GM18498 (cell line): Measurements from ENCODE around the gene PTP4A2.
A peak's percentile ranks its signal among the peaks of the same experiment; 100 is the strongest.
"Not testable (repeated sequence)": the region's sequence is repeated elsewhere in the genome, so short reads cannot be mapped to it uniquely, and the experiment has no call there.

Experiments
- ATAC-seq: cut with Tn5 transposase; IDR thresholded peaks from one replicate; pipeline ENCODE4 v1.9.1; 2021; ENCODE audit warnings: mild to moderate bottlenecking, moderate library complexity; ENCODE audit not compliant: unreplicated experiment

PTP4A2 gene

GRCh38 chr1:31951276-31951675 lies 13.1 kb upstream of the PTP4A2 start:
- ATAC-seq = no peak

GRCh38 chr1:31949862-31950261 lies 11.7 kb upstream of the PTP4A2 start:
- ATAC-seq = no peak

GRCh38 chr1:31945677-31946076 lies 7.5 kb upstream of the PTP4A2 start:
- ATAC-seq = not testable (repeated sequence)

- ATAC-seq = peak; percentile 79
Measured at GRCh38 chr1:31944205-31945089, 6.3 kb upstream of the PTP4A2 start.

GRCh38 chr1:31943546-31944184 lies 5.5 kb upstream of the PTP4A2 start:
- peak; percentile 13 for ATAC-seq

- ATAC-seq = not testable (repeated sequence)
Measured at GRCh38 chr1:31942061-31942460, 3.9 kb upstream of the PTP4A2 start.

- no peak for ATAC-seq
Measured at GRCh38 chr1:31939484-31940329, 1.5 kb upstream of the PTP4A2 start.

- peak; percentile 44 for ATAC-seq
Measured at GRCh38 chr1:31937300-31938183, 626 bp downstream of the PTP4A2 start.

- ATAC-seq = no peak
Measured at GRCh38 chr1:31936981-31937299, 1.2 kb downstream of the PTP4A2 start.

- no peak for ATAC-seq
Measured at GRCh38 chr1:31936278-31936980, 1.7 kb downstream of the PTP4A2 start.

- no peak for ATAC-seq
Measured at GRCh38 chr1:31934706-31935629, 3.2 kb downstream of the PTP4A2 start.

GRCh38 chr1:31932491-31933316 lies 5.5 kb downstream of the PTP4A2 start:
- ATAC-seq = no peak

GRCh38 chr1:31931593-31932225 lies 6.5 kb downstream of the PTP4A2 start:
- no peak for ATAC-seq

- no peak for ATAC-seq
Measured at GRCh38 chr1:31930836-31931592, 7.2 kb downstream of the PTP4A2 start.

- no peak for ATAC-seq
Measured at GRCh38 chr1:31927661-31927980, 10.5 kb downstream of the PTP4A2 start.

- ATAC-seq = no peak
Measured at GRCh38 chr1:31926853-31927660, 11.1 kb downstream of the PTP4A2 start.
